Testis (tissue), 2 donors: ENCODE data around the gene OR4E2.

Source experiments
- CTCF ChIP-seq, 3 experiments: fragments of 450-650 bp in 2 of 3; fragments of 200-600 bp in 1 of 3; sonication (generic) in 1 of 3; IDR thresholded peaks; one replicate each; pipeline ENCODE4 v1.5.1; 2016 to 2019; ENCODE audit warnings: antibody characterized with exemption in 3 of 3, mild to moderate bottlenecking in 2 of 3, moderate library complexity in 1 of 3
- POLR2A ChIP-seq: fragments of 450-650 bp; IDR thresholded peaks from one replicate; pipeline ENCODE4 v1.6.1; 2017; ENCODE audit warnings: antibody characterized with exemption, mild to moderate bottlenecking, moderate library complexity

- no peak for TF ChIP-seq CTCF (IDR thresholded peaks at IDR 0.05)
- TF ChIP-seq POLR2A, result no peak
Observed at GRCh38 chr14:21714318-21714929, 60.8 kb downstream of the OR4E2 start.
